GM19240 (cell line): ENCODE measurements around the gene TNIK.

Source experiments
- DNase-seq: peaks from one replicate; pipeline ENCODE4 v3.0.0; 2011; ENCODE audit warnings: low spot score; ENCODE audit not compliant: insufficient read length

TNIK gene

DNA sequence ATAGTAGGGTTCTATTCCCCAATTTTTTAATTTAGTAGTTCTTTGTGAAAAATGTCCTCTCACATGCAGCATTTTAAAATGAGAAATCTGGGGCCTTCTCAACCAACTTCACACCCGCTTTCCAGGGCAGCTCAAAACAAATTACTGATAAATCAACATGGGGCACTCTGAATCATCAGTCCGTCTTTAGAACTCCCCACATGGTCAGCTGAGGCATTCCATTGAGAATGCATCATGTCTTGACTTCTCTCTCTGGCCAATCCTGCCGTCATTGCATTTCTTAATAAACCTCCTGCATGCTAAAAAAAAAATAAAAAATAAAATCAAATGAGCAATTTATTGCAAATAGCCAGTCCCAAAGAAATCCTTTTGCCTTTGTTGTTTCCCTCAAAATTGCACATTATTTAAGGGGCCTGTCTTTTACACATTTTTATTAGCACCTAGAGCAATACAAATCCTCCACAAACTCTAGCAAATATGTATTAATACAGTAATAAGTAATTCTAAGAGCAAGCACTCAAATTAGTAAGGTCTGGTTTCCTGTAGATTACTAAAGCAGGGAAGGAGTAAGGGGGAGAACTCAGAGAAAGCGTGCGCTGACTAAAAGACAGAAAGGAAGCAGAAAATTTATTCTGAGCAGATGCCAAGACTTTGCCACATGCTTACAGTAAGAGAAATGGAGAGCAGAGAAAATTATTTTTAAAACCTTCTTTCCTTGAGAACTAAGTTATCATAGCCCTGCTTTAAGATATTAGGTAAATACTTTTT is 175.7 kb downstream of the TNIK start:
- no peak for DNase-seq

GRCh38 chr3:171283848-171284222 is 176.4 kb downstream of the TNIK start:
- DNase-seq: no peak

GRCh38 chr3:171283183-171283847 is 176.9 kb downstream of the TNIK start:
- DNase-seq: no peak

- no peak for DNase-seq
Measured at GRCh38 chr3:171282041-171282440, 178.2 kb downstream of the TNIK start.

- DNase-seq: no peak
Measured at GRCh38 chr3:171281256-171281992, 178.8 kb downstream of the TNIK start.

- DNase-seq: no peak
Measured at GRCh38 chr3:171279972-171280371, 180.2 kb downstream of the TNIK start.

DNA sequence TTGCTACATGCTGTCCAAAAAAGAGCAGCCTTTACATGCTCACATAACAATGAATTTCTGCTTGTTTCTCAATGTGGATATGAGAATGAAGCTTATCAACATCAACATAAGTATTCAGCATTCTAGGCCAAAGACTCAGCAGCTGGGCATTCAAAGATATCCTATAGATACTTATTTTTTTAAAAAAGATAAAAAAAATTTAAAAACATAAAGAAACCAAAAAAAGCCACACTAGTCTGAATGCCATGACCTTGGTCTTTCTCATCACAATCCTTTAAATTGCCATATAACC is 182.0 kb downstream of the TNIK start:
- no peak for DNase-seq

- no peak for DNase-seq
Measured at GRCh38 chr3:171277456-171278298, 182.5 kb downstream of the TNIK start.

- DNase-seq: no peak
Measured at GRCh38 chr3:171276923-171277322, 183.3 kb downstream of the TNIK start.

GRCh38 chr3:171274222-171274621 is 186.0 kb downstream of the TNIK start:
- no peak for DNase-seq

- DNase-seq: no peak
Measured at GRCh38 chr3:171270541-171270940, 189.7 kb downstream of the TNIK start.

- DNase-seq: no peak
Measured at GRCh38 chr3:171269542-171269941, 190.7 kb downstream of the TNIK start.

DNA sequence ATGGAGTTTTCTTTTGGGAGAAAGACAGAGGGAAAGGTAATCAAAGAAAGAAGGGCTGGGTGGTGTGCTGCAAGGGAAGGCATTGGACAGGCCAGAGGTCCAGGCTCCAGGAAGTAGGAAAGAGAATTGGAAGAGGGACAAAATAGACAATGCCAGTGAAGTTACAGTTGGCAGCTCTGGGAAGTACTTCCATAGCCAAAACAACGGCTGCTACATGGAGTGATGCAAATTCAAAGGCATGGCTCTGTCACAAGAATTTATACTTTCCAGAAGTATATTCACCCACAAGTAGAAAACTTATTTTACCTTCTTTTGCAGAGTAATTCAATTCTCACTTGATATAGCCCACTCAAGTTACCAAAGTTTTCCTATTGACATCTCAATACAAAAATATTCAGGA is 191.5 kb downstream of the TNIK start:
- DNase-seq: no peak

- DNase-seq: no peak
Measured at GRCh38 chr3:171267104-171267503, 193.1 kb downstream of the TNIK start.

DNA sequence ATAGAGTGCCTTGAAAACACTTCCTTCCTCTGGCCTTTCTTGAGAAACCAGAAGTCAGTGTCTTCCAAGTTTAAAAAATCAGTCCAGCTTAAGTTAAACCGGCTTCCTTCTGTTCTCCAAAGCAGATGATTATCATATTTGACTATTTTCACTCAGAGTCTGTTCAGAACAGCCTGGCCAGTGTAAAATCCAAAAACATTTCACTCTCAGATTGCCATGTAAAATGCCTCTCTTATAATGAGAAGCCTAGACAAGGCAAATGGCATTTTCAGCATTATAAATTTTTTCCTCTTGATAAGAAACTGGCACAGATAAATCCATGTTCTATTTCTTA is 193.5 kb downstream of the TNIK start:
- no peak for DNase-seq

DNA sequence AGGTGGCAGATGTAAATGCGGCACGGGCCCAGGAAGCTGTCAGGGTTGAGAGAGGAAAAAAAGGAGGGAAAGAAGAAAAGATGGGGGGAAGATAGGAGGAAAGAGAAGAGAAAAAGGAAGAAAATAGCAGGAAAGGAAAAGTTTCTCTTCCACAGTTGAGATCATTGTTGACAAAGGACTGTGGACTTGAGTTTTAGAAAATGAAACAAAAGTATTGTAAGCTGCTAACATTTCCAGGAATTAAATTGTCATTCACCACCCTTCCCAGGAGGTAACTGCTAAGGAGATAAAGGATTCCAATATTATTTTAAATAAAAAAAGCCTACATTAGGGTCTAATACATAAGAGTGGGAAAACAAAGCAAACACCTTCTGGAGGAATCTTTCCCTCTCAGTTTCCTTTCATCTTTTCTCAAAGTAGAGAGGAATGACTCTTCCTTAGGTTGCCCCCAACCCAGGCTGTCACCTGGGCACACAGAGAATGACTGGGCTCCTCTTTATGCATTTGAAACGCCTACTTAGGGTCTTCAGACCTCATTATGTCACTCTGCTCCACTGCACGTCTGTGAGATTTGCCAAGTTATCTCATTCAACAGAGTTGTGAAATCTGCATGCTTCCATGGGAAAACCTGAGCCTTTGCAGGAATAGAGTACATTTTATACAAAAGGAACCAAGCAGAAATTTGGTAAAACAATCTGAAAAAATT is 194.0 kb downstream of the TNIK start:
- no peak for DNase-seq

DNA sequence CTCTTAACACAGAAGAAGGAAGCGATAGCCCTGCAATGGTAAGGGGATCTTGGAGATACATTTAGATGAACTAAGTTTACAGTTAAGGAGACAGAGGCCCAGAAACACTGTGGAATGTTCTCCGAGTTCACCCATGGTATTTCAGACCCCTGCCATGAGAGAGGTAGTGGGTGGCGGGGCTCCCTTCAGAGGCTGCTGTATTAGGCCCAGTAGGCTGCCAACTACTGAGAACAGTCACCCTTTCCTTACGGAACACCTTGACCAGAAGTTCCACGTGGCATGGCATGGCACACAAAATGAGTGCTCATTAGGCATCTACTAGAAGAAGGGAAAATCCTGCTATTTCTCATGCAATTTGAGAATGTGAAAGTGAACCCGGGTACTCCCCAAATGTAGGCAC is 195.4 kb downstream of the TNIK start:
- DNase-seq: no peak

DNA sequence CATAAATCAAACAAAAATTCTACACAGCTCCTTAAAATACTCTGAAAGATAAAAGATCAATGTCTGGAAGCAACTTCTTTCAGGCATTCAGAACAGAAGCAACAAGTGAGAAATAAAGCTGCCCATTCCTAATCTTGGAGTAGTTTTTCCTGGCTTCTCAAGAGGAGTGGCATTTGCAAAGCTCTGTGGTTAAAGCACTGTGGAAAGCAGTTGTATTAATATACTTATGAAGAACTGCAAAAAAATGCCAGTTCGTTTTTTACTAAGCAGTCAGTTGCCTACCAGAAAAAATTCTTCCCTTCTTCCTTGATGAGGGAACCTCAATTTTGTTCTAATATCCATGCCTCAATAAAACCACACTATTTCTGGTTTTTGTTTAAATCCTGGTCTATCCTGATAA is 197.8 kb downstream of the TNIK start:
- no peak for DNase-seq

GRCh38 chr3:171261487-171261886 is 198.7 kb downstream of the TNIK start:
- DNase-seq: no peak

- no peak for DNase-seq
Measured at GRCh38 chr3:171260899-171261298, 199.3 kb downstream of the TNIK start.

DNA sequence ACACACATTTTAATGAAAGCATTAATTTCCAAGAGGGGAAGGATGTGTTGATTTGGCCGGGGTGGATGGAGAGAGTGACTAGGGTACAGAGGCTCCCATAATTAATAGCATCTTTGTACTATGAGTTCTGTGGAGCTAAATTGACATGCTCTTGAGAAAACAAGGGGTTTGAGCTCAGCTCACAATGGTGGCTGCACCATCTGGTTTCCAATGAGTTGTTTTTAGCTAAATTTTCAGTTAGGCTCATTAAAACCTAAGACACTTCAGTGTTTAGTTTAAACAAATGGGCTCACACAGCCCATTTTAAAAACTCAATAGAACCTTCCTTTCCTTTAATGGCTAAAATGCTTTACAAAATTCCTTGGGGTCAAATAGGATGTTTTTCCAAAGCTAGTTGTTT is 199.7 kb downstream of the TNIK start:
- no peak for DNase-seq
